MCF 10A (cell line): ENCODE data around the gene LMTK3. TPM values are rescaled to one million over a fixed set of nuclear protein-coding genes. Genes with fewer than 3 reads are reported as not detected.
"Not testable (repeated sequence)": the region's sequence is repeated elsewhere in the genome, so short reads cannot be mapped to it uniquely, and the experiment has no call there.

Experiments
- BruUV-seq: library from RNA; stranded (reverse); fragments of 400-500 nt; replicated peaks from 2 replicates; lab custom pipeline; 2021; lab: Mats Ljungman, UMichigan
- CTCF ChIA-PET: fragments of 300-600 bp; sonication (Branson Sonifier 250); formaldehyde crosslinking; extraction: SDS; loops from one replicate; lab custom pipeline; 2021; ENCODE audit warnings: antibody characterized with exemption, inconsistent platforms; lab: Yijun Ruan, JAX
- POLR2A ChIA-PET: fragments of 300-600, 350-650 bp; sonication (Branson Sonifier 250); formaldehyde crosslinking; extraction: SDS; loops from one replicate; lab custom pipeline; 2020; ENCODE audit warnings: antibody characterized with exemption, inconsistent platforms; lab: Yijun Ruan, JAX
- DNase-seq: peaks from one replicate; pipeline ENCODE4 v3.0.0-alpha.2; 2018; ENCODE audit not compliant: unreplicated experiment
- H3K27ac Mint-ChIP-seq: one replicate; pipeline ENCODE4 v1.8.0; 2022; ENCODE audit warnings: mild to moderate bottlenecking, low read depth, mixed read lengths; ENCODE audit not compliant: unreplicated experiment
- H3K27me3 Mint-ChIP-seq: one replicate; pipeline ENCODE4 v1.8.0; 2022; ENCODE audit warnings: mixed read lengths; ENCODE audit not compliant: insufficient read depth, unreplicated experiment
- H3K36me3 Mint-ChIP-seq: one replicate; pipeline ENCODE4 v1.8.0; 2022; ENCODE audit warnings: mild to moderate bottlenecking, moderate library complexity, mixed read lengths; ENCODE audit not compliant: insufficient read depth, unreplicated experiment
- H3K4me1 Mint-ChIP-seq: one replicate; pipeline ENCODE4 v1.8.0; 2022; ENCODE audit warnings: mixed read lengths; ENCODE audit not compliant: insufficient read depth, unreplicated experiment
- H3K4me3 Mint-ChIP-seq: one replicate; pipeline ENCODE4 v1.8.0; 2022; ENCODE audit warnings: mild to moderate bottlenecking, moderate library complexity, mixed read lengths; ENCODE audit not compliant: unreplicated experiment
- H3K9me3 Mint-ChIP-seq: one replicate; pipeline ENCODE4 v1.8.0; 2022; ENCODE audit warnings: mixed read lengths; ENCODE audit not compliant: unreplicated experiment
- intact Hi-C: fragments of 100-400 bp; cut with micrococcal nuclease; formaldehyde crosslinking; loops from 2 replicates; pipeline ENCODE4 v1.14.1; 2022
- total RNA-seq: library from RNA; stranded (reverse); gene quantifications from 2 replicates; pipeline ENCODE4 v1.2.3, GENCODE V29; 2022
- TF ChIP-seq, protein P1 (sequence below): fragments of 200-600 bp; IDR thresholded peaks from one replicate; pipeline ENCODE4 v1.8.0; 2022; ENCODE audit warnings: antibody characterized with exemption, mild to moderate bottlenecking; ENCODE audit not compliant: unreplicated experiment

The LMTK3 gene
- total RNA-seq, 1 experiment from 2014 or later: 0.37 TPM

DNA sequence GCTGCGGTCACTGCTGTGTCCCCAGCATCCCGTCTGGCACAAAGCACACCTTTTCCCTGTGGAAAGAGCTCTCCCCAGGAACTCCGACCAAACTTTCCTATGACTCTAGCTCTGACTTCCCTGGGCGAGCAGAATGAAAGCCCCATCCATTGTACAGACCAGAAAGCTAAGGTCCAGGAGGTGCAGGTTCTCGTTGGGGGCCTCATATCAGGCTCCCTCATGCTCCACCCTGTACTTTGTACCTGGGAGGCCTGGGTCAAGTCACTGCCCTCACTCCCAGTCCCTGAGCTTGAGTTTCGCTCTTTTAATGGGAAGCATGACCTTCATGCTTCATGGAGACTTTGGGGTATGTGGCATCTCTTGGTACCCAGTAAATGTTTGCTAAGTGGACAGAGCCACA lies 24.1 kb downstream of the LMTK3 start:
- Mint-ChIP-seq H3K9me3 (no peaks in the 10 kb centered on the region), H3K4me1 (peaks cover 43% of the 10 kb centered on the region), H3K4me3 (peak overlapping the region; percentile 49), H3K36me3 (peaks cover 24% of the 10 kb centered on the region), H3K27me3 (no peaks in the 10 kb centered on the region), H3K27ac (peak overlapping the region; percentile 83)
- POLR2A ChIA-PET: interaction anchor here (0.6 to 3.6 kb wide), 21 partner anchors 8 to 154 kb away, joined by 3 to 22 read pairs (median 5); partner anchors contain the start of genes GRIN2D, GRWD1, KCNJ14 and KDELR1
- TF ChIP-seq, protein P1, sequence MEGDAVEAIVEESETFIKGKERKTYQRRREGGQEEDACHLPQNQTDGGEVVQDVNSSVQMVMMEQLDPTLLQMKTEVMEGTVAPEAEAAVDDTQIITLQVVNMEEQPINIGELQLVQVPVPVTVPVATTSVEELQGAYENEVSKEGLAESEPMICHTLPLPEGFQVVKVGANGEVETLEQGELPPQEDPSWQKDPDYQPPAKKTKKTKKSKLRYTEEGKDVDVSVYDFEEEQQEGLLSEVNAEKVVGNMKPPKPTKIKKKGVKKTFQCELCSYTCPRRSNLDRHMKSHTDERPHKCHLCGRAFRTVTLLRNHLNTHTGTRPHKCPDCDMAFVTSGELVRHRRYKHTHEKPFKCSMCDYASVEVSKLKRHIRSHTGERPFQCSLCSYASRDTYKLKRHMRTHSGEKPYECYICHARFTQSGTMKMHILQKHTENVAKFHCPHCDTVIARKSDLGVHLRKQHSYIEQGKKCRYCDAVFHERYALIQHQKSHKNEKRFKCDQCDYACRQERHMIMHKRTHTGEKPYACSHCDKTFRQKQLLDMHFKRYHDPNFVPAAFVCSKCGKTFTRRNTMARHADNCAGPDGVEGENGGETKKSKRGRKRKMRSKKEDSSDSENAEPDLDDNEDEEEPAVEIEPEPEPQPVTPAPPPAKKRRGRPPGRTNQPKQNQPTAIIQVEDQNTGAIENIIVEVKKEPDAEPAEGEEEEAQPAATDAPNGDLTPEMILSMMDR: no peak
- CTCF ChIA-PET: interaction anchor here (0.9 to 4.9 kb wide), 6 partner anchors 11 to 132 kb away, joined by 3 to 41 read pairs (median 6); partner anchors contain the start of genes RPL18 and SPHK2
- intact Hi-C loops: loop anchor here (5.0 kb wide), 1 partner anchor 95 kb away; the partner anchor contains the start of genes GRIN2D and KDELR1
- no TSS peak for BruUV-seq
- no peak for DNase-seq

DNA sequence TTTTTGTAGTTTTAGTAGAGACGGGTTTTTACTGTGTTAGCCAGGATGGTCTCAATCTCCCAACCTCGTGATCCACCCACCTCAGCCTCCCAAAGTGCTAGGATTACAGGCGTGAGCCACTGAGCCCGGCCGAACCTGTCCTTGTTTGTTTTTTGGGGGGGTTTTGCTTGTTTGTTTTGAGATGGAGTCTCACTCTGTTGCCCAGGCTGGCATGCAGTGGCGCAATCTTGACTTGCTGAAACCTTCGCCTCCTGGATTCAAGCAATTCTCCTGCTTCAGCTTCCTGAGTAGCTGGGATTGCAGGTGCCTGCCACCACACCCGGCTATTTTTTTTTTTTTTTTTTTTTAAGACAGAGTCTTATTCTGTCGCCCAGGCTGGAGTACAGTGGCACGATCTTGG lies 24.9 kb downstream of the LMTK3 start:
- not testable (repeated sequence) for H3K4me3 Mint-ChIP-seq, H3K9me3 Mint-ChIP-seq, H3K27me3 Mint-ChIP-seq, BruUV-seq
- intact Hi-C loops: loop anchor here (5.0 kb wide), 1 partner anchor 94 kb away; the partner anchor contains the start of genes GRIN2D and KDELR1
- ChIA-PET POLR2A (interaction anchor here (0.6 to 3.6 kb wide), 13 partner anchors 7 to 339 kb away, joined by 3 to 22 read pairs (median 6); partner anchors contain the start of genes GRIN2D and GRWD1), CTCF (interaction anchor here (0.9 to 4.9 kb wide), 4 partner anchors 10 to 132 kb away, joined by 4 to 41 read pairs (median 6); partner anchors contain the start of genes RPL18 and SPHK2)
- H3K4me1 Mint-ChIP-seq: peaks cover 45% of the 10 kb centered on the region
- peak; percentile 66 for DNase-seq
- H3K27ac Mint-ChIP-seq: peak overlapping the region; percentile 83
- peaks cover 30% of the 10 kb centered on the region for H3K36me3 Mint-ChIP-seq

DNA sequence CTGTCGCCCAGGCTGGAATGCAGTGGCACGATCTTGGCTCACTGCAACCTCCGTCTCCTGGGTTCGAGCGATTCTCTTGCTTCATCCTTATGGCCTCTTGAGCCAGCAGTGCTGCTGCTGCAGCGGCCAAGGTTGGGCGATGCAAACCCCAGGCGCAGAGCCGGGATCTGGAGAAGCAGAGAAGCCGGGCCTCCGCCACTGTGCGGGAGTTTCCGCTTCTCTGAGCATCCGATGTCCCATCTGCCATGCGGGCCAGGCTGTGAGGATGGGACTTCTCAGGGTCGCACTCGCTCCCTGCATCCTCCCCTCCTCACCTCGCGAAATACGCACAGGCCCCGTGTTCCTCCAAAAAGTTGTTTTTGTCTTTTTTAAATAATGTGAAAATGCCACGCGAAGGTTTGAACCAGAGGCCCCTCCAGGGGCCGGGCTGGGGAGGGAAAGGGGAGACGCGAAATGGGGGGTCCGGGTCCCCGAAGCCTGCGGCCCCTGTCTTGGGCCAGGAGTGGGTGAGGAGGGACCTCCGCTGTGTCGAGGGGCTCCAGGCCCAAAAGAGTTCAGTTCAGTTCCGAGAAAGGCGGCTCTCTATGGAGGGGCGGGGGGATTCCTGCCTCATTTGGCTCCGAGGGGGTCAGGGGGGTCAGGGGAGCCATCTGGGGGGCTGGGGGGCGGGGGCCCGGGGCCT lies 26.6 kb downstream of the LMTK3 start:
- intact Hi-C loops: loop anchor here (5.0 kb wide), 1 partner anchor 93 kb away; the partner anchor contains the start of genes GRIN2D and KDELR1
- no peak overlapping the region for H3K27ac Mint-ChIP-seq
- POLR2A ChIA-PET: no interaction called here
- H3K27me3 Mint-ChIP-seq: no peaks in the 10 kb centered on the region
- TF ChIP-seq, protein P1: no peak
- no peak for DNase-seq
- no peaks in the 10 kb centered on the region for H3K9me3 Mint-ChIP-seq
- no TSS peak for BruUV-seq
- H3K36me3 Mint-ChIP-seq: peaks cover 46% of the 10 kb centered on the region
- peaks cover 40% of the 10 kb centered on the region for H3K4me1 Mint-ChIP-seq
- H3K4me3 Mint-ChIP-seq: no peak overlapping the region
- CTCF ChIA-PET: no interaction called here

DNA sequence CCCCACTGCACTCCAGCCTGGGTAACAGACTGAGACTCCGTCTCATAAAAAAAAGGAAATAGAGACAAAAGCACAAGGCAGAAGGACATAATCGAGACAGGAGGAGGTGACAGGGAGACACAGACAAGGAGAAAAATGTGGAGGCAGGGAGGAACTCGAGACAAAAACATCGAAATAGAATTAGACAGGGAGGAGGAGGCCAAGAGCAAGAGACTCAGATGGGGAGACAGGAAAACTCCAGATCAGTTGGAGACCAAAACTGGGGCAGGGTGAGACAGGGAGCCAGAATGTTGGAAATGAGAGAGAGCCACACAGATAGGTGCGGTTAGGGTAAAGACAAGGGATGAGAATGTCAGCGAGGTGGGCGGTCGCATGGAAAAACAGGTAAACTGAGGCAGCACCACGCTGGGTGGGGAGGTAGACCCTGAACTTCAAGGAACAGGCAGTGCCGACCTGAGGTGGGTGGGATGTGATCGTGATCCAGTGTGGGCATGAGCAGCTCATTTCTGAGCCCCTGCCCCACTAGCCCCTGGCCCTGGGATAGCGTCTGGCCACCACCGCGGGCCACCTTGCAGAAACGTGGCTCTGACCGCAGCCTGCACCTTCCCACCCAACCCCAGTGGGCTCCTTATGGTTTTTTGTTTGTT lies 27.3 kb downstream of the LMTK3 start:
- Mint-ChIP-seq H3K27ac (peak overlapping the region; percentile 16), H3K36me3 (peaks cover 52% of the 10 kb centered on the region)
- no TSS peak for BruUV-seq

More for the DNA sequence above, 27.3 kb downstream of the LMTK3 start:
- no peaks in the 10 kb centered on the region for H3K9me3 Mint-ChIP-seq
- CTCF ChIA-PET: interaction anchor here (1.1 kb wide), 1 partner anchor 100 kb away, joined by 5 read pairs; no protein-coding TSS in a partner anchor
- TF ChIP-seq, protein P1: no peak
- intact Hi-C loops: no loop called here
- no peak overlapping the region for H3K4me3 Mint-ChIP-seq
- DNase-seq: no peak
- POLR2A ChIA-PET: interaction anchor here (0.7 kb wide), 1 partner anchor 83 kb away, joined by 5 read pairs; no protein-coding TSS in a partner anchor
- peaks cover 40% of the 10 kb centered on the region for H3K4me1 Mint-ChIP-seq
- H3K27me3 Mint-ChIP-seq: no peaks in the 10 kb centered on the region
